Measurements from ENCODE around the gene PADI6. TPM values are rescaled to one million over a fixed set of nuclear protein-coding genes. Genes with fewer than 3 reads are reported as not detected.

PADI6 gene
- total and polyA plus RNA-seq, 2 of the 8 experiments (the other 6 are each of a cell fraction or from before 2014, with no cell fraction given) = not detected

DNA sequence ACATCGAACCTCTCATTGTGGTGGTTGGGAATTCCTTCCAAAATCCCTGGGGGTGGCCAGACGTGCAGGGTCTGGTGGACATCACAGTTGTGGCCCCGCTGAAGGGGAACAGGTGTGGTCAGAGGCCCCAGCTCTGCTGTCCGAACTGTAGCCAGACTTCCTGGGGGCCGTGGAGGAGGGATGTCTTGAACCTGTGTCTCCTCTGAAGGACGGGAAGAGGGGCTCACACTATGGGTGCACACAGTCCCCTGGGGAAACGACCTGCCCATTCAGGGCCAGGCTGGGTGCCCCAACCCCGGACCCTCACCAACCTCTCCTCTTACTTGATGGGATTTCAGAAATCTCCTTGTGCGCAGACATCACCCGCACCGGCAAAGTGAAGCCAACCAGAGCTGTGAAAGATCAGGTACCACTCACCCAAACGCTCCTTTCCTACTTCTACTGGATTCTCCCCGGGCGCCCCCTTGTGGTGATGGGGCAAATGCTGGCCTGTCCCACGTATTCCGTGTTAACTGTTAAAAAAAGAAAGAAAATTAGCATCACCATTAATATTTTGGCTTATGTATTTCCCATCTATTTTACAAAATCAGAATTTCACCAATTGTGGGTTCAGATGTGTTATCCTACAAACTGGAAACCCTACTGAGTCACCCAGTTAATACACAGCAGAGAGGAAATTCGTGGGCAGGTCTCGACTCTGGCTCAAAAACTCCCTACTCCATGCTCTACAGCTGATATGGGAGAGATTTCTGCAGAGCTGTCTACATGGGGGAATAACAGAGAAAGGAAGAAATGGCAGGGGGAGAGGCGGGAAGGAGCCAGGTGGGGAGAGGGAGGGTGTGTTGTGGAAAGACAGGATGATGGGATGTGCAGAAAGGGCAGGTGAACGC is 35.9 kb upstream of the PADI6 start:
- Histone ChIP-seq H3K9me3 (ENCODE audit: insufficient read depth in 2 of 2, low read depth in 1 of 2, low read length in 1 of 2) (no peaks in the 10 kb centered on the region), H3K56ac (replicated peaks; ENCODE audit: insufficient read length, low read depth, low read length) (no peak overlapping the region), H4K8ac (ENCODE audit: extremely low read depth, insufficient read depth, low read length) (no peak overlapping the region), H4K20me1 (replicated peaks in 1 of 2; ENCODE audit: control insufficient read depth in 1 of 2, insufficient read depth in 2 of 2, low read length in 2 of 2) (no peaks in the 10 kb centered on the region), H2BK12ac (ENCODE audit: low read depth, low read length) (no peak overlapping the region), H4K91ac (replicated peaks; ENCODE audit: insufficient read length, low read length) (no peak overlapping the region), H3K23ac (ENCODE audit: insufficient read length) (no peak overlapping the region), H3K4me3 (ENCODE audit: extremely low read depth in 1 of 4, insufficient read depth in 2 of 4, low read depth in 3 of 4, low read length in 4 of 4) (no peak overlapping the region), H2AK5ac (ENCODE audit: low read depth, low read length) (no peak overlapping the region), H3K4me2 (ENCODE audit: insufficient read depth in 1 of 2, low read depth in 2 of 2, low read length in 2 of 2) (no peak overlapping the region), H3K23me2 (ENCODE audit: low read depth, low read length) (peaks cover 4% of the 10 kb centered on the region; the same call in 1 of the 2 replicates), H3K27me3 (replicated peaks in 1 of 4; ENCODE audit: control insufficient read depth in 3 of 4, extremely low read depth in 1 of 4, insufficient read depth in 3 of 4, low read length in 3 of 4) (peaks cover 0 to 3% (median 0%) of the 10 kb centered on the region in 4 experiments; a peak in 3 of 7 replicates), H3K18ac (ENCODE audit: extremely low read depth, low read length) (no peak overlapping the region), H2BK120ac (replicated peaks; ENCODE audit: low read depth, low read length) (no peak overlapping the region), H4K5ac (ENCODE audit: insufficient read length, low read depth, low read length) (no peak overlapping the region), H3K9ac (replicated peaks in 1 of 4; ENCODE audit: extremely low read depth in 1 of 4, low read depth in 3 of 4, low read length in 3 of 4) (no peak overlapping the region), H3K79me1 (ENCODE audit: low read depth, low read length) (no peaks in the 10 kb centered on the region), H3K4ac (replicated peaks; ENCODE audit: insufficient read length, low read depth, low read length) (no peak overlapping the region), H3K79me2 (ENCODE audit: control insufficient read depth in 1 of 2, insufficient read depth in 2 of 2, low read length in 2 of 2) (no peaks in the 10 kb centered on the region), H2AFZ (ENCODE audit: low read length) (no peak overlapping the region; the same call in 1 of the 2 replicates), H3K14ac (ENCODE audit: insufficient read length) (no peak overlapping the region), H2BK15ac (ENCODE audit: low read length) (no peak overlapping the region), H2BK20ac (ENCODE audit: low read length) (no peak overlapping the region), H2BK5ac (ENCODE audit: low read depth, low read length) (no peak overlapping the region), H3K27ac (ENCODE audit: low read depth, low read length) (no peak overlapping the region), H3K4me1 (replicated peaks in 1 of 4; ENCODE audit: control insufficient read depth in 3 of 4, insufficient read depth in 4 of 4, low read length in 3 of 4) (no peaks in the 10 kb centered on the region), H3K36me3 (ENCODE audit: control insufficient read depth in 2 of 4, insufficient read depth in 4 of 4, low read length in 3 of 4) (no peaks in the 10 kb centered on the region)
- WGBS, 2 experiments (ENCODE audit: extremely low coverage in 1 of 2, insufficient coverage in 1 of 2, insufficient read length in 1 of 2, insufficient replicate concordance in 2 of 2, low coverage in 1 of 2, low lambda C conversion rate in 2 of 2, missing lambda C conversion rate in 1 of 2) = 53% methylated on average over 20 of the region's 20 CpGs; no CpG with 5 or more reads in 1 of the 2 experiments
- FAIRE-seq (peak; percentile 55), DNase-seq (ENCODE audit: low read depth in 1 of 2, low spot score in 2 of 2) (peak; percentile 23 to 96)
- peak; percentile 49; the same call in 1 of the 2 replicates for TF ChIP-seq KDM1A (IDR thresholded peaks at IDR 0.05; ENCODE audit: borderline replicate concordance, low read length)
- TF ChIP-seq, protein P1, sequence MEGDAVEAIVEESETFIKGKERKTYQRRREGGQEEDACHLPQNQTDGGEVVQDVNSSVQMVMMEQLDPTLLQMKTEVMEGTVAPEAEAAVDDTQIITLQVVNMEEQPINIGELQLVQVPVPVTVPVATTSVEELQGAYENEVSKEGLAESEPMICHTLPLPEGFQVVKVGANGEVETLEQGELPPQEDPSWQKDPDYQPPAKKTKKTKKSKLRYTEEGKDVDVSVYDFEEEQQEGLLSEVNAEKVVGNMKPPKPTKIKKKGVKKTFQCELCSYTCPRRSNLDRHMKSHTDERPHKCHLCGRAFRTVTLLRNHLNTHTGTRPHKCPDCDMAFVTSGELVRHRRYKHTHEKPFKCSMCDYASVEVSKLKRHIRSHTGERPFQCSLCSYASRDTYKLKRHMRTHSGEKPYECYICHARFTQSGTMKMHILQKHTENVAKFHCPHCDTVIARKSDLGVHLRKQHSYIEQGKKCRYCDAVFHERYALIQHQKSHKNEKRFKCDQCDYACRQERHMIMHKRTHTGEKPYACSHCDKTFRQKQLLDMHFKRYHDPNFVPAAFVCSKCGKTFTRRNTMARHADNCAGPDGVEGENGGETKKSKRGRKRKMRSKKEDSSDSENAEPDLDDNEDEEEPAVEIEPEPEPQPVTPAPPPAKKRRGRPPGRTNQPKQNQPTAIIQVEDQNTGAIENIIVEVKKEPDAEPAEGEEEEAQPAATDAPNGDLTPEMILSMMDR (IDR thresholded peaks at IDR 0.05; ENCODE audit: control extremely low read depth in 1 of 3, insufficient read depth in 1 of 3, low read depth in 1 of 3, low read length in 3 of 3) = peak; percentile 78 to 85 (median 80)
- 0 out of 2 replicates have a peak, but pooled peaks have one; percentile 37 for TF ChIP-seq YY1 (IDR thresholded peaks at IDR 0.05; ENCODE audit: low read depth, low read length)
- no peak for TF ChIP-seq CTBP2 (IDR thresholded peaks at IDR 0.05; ENCODE audit: borderline replicate concordance, insufficient read depth, insufficient read length, low read length)
- TF ChIP-seq RAD21 (IDR thresholded peaks at IDR 0.05 in 1 of 2, conservative IDR thresholded peaks at IDR 0.05 in 1 of 2; ENCODE audit: low read depth in 2 of 2, low read length in 2 of 2) = peak; percentile 72 to 82
- CTCF ChIA-PET (ENCODE audit: partially characterized antibody) = interaction anchor here (0.7 to 4.0 kb wide), 50 partner anchors 9 to 275 kb away, joined by 3 to 16 read pairs (median 4); partner anchors contain the start of genes PADI2, PADI4 and PADI6
- POLR2A ChIA-PET (ENCODE audit: partially characterized antibody) = no interaction called here
